Muscle of leg (tissue), 11 donors: ENCODE data around the gene TYMP. TPM values are rescaled to one million over a fixed set of nuclear protein-coding genes. Genes with fewer than 3 reads are reported as not detected.
A peak's percentile ranks its signal among the peaks of the same experiment; 100 is the strongest.
"Not testable (repeated sequence)": the region's sequence is repeated elsewhere in the genome, so short reads cannot be mapped to it uniquely, and the experiment has no call there.

Experiments
- DNase-seq: peaks from one replicate; pipeline ENCODE4 v3.0.0; 2013
- H3K27ac ChIP-seq: one replicate; pipeline ENCODE4 v1.5.1; 2013; ENCODE audit warnings: mild to moderate bottlenecking, low read length, control low read depth
- H3K27me3 ChIP-seq: one replicate; pipeline ENCODE4 v1.6.1; 2013; ENCODE audit warnings: low read length; ENCODE audit not compliant: control insufficient read depth, insufficient read depth
- H3K36me3 ChIP-seq: one replicate; pipeline ENCODE4 v1.6.1; 2013; ENCODE audit warnings: low read length; ENCODE audit not compliant: control insufficient read depth, insufficient read depth
- H3K4me1 ChIP-seq: one replicate; pipeline ENCODE4 v1.6.1; 2013; ENCODE audit warnings: low read length; ENCODE audit not compliant: control insufficient read depth, insufficient read depth
- H3K4me3 ChIP-seq: one replicate; pipeline ENCODE4 v1.5.1; 2013; ENCODE audit warnings: low read length, control low read depth
- H3K9me3 ChIP-seq: replicated peaks from 2 replicates; pipeline ENCODE4 v1.6.1; 2013; ENCODE audit warnings: low read depth, low read length; ENCODE audit not compliant: control insufficient read depth
- WGBS: methylation state at CpG from one replicate; pipeline ENCODE4 v1.1.5; 2013; ENCODE audit warnings: missing lambda C conversion rate; ENCODE audit not compliant: insufficient coverage; 5-methylcytosine and 5-hydroxymethylcytosine counted together
- polyA plus RNA-seq, 8 donors: library from polyadenylated mRNA; unstranded; fragments of 120-200 nt; gene quantifications; one replicate each; pipeline versions ENCODE4 v1.2.1 to v1.2.3, GENCODE V29; 2013; ENCODE audit warnings: inconsistent platforms in 1 of 8, low replicate concordance in 1 of 8; ENCODE audit not compliant: insufficient read length in 8 of 8, insufficient read depth in 1 of 8
- total RNA-seq: library from RNA; stranded (reverse); fragments of 120-200 nt; gene quantifications from one replicate; pipeline ENCODE4 v1.2.4, GENCODE V29; 2013

Gene TYMP
- total and polyA plus RNA-seq, 9 donors, result 3.2 to 5.8 (median 3.9) TPM

DNA sequence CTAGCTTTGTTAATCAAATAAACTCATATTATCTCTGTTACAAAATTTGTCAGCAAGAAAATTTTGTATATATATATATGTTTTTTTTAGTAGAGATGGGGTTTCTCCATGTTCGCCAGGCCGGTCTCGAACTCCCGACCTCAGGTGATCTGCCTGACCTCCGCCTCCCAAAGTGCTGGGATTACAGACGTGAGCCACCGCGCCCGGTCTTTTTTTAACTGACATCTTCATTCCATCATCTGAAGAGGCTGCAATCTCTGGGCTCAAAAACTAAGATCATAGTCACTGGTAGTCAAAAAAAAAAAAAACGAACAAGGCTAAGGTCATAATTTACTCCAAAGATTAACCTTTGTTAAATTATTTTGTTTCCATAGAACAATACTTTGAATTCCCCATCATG lies 10.6 kb upstream of the TYMP start:
- H3K36me3 ChIP-seq, result no peaks in the 10 kb centered on the region
- DNase-seq, result no peak
- peak overlapping the region; percentile 74 for H3K27ac ChIP-seq
- peaks cover 9% of the 10 kb centered on the region for H3K4me1 ChIP-seq
- 84% methylated on average over 9 of the region's 10 CpGs for WGBS
- H3K27me3 ChIP-seq, result peaks cover 52% of the 10 kb centered on the region
- no peaks in the 10 kb centered on the region for H3K9me3 ChIP-seq
- no peak overlapping the region for H3K4me3 ChIP-seq

DNA sequence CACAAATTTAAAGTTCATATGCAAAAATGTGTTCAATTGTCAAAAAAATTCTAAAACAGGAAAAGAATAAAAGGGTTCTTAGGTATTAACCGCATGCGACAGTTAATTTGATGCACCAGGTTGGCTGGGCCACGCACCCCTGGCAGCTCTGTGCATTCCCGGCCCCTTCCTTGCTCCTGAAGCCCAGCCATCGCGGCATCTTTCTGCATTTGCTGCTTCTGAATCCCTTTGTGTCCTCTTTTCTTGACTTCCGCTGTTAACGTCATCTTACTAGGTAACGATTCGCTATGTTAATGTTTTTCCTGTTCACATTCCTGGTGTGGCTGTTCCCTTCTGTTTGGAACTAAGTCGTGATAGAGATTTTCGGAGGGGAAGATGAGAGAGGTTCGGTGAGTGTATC lies 8.0 kb upstream of the TYMP start:
- Histone ChIP-seq H3K27ac (peak overlapping the region; percentile 57), H3K27me3 (peaks cover 54% of the 10 kb centered on the region), H3K36me3 (no peaks in the 10 kb centered on the region), H3K4me1 (no peaks in the 10 kb centered on the region), H3K4me3 (no peak overlapping the region), H3K9me3 (no peaks in the 10 kb centered on the region)
- WGBS, result 74% methylated on average over 11 of the region's 13 CpGs
- DNase-seq, result no peak

GRCh38 chr22:50536226-50536625 lies 6.4 kb upstream of the TYMP start:
- no peaks in the 10 kb centered on the region for H3K36me3 ChIP-seq
- WGBS, result no CpG with 5 or more reads among the region's 3 CpGs
- H3K27ac ChIP-seq, result no peak overlapping the region
- peaks cover 13% of the 10 kb centered on the region for H3K4me1 ChIP-seq
- H3K27me3 ChIP-seq, result peaks cover 62% of the 10 kb centered on the region
- no peaks in the 10 kb centered on the region for H3K9me3 ChIP-seq
- H3K4me3 ChIP-seq, result no peak overlapping the region
- DNase-seq, result no peak

DNA sequence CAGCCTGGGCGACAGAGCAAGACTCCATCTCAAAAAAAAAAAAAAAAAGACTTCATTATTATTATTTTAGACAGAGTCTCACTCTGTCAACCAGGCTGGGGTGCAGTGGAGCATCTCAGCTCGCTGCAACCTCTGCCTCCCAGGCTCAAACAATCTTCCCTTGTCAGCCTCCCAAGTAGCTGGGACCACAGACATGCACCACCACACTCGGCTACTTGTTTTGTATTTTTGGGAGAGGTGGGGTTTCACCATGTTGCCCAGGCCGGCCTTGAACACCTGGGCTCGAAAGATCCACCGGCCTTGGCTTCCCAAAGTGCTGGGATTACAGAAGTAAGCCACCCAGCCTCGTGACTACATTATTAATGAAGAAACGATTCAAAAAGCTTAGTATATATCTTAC lies 5.3 kb upstream of the TYMP start:
- WGBS, result no CpG with 5 or more reads among the region's 8 CpGs
- H3K9me3 ChIP-seq, result no peaks in the 10 kb centered on the region
- H3K36me3 ChIP-seq, result no peaks in the 10 kb centered on the region
- H3K27me3 ChIP-seq, result peaks cover 73% of the 10 kb centered on the region
- H3K4me1 ChIP-seq, result peaks cover 25% of the 10 kb centered on the region
- no peak for DNase-seq
- H3K27ac ChIP-seq, result no peak overlapping the region
- no peak overlapping the region for H3K4me3 ChIP-seq

GRCh38 chr22:50533856-50534711 lies 4.3 kb upstream of the TYMP start:
- Histone ChIP-seq H3K27me3 (peaks cover 76% of the 10 kb centered on the region), H3K27ac (peak overlapping the region; percentile 7)
- WGBS, result 47% methylated on average over 7 of the region's 21 CpGs

GRCh38 chr22:50532824-50533796 lies 3.3 kb upstream of the TYMP start:
- Histone ChIP-seq H3K36me3 (no peaks in the 10 kb centered on the region), H3K4me3 (no peak overlapping the region), H3K9me3 (no peaks in the 10 kb centered on the region), H3K27me3 (peaks cover 80% of the 10 kb centered on the region), H3K27ac (no peak overlapping the region), H3K4me1 (peaks cover 34% of the 10 kb centered on the region)
- WGBS, result 79% methylated on average over 11 of the region's 19 CpGs
- no peak for DNase-seq

More at GRCh38 chr22:50533856-50534711, 4.3 kb upstream of the TYMP start:
- H3K4me3 ChIP-seq, DNase-seq, H3K9me3 ChIP-seq, H3K36me3 ChIP-seq: not testable (repeated sequence)
- H3K4me1 ChIP-seq, result peaks cover 32% of the 10 kb centered on the region

DNA sequence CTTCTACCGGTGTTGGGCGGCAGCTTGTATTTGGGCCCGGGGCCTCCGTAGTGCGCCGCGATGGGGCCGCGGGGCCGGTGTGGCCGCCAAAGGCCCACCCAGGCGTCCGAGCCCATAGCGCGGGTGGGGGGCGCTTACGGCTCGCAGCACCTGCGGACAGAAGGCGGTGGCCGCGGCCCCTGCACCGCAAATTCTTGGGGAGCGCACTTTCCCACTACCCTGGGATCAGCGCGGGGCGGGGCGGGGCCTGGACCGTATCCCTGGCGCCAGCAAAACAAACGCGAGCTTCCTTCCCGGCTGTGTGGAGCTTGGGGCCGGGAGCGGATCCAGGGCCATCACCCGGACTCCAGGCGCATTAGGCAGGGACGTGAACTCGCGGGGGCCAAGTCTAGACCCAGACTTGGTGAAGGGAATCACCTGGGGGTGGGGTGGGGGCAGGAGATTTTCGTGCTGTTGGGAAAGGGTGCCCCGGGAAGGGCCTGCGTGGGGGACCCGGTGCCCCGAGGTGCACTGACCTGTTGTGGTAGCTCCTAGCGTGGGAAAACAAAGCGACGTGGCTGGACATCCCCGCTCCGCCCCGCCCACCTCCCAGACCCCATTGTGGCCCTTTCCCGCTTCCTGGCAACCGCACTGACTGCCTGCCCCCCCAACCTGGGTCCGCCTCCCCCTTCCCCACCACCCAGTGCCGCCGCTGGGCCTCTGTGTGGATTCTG lies 2.3 kb upstream of the TYMP start:
- under 1% methylated on average over 44 of the region's 56 CpGs for WGBS
- DNase-seq, result peak; percentile 83
- H3K27ac ChIP-seq, result peak overlapping the region; percentile 79
- peak overlapping the region; percentile 47 for H3K4me3 ChIP-seq
- no peaks in the 10 kb centered on the region for H3K9me3 ChIP-seq
- no peaks in the 10 kb centered on the region for H3K36me3 ChIP-seq
- peaks cover 35% of the 10 kb centered on the region for H3K4me1 ChIP-seq
- H3K27me3 ChIP-seq, result peaks cover 73% of the 10 kb centered on the region

DNA sequence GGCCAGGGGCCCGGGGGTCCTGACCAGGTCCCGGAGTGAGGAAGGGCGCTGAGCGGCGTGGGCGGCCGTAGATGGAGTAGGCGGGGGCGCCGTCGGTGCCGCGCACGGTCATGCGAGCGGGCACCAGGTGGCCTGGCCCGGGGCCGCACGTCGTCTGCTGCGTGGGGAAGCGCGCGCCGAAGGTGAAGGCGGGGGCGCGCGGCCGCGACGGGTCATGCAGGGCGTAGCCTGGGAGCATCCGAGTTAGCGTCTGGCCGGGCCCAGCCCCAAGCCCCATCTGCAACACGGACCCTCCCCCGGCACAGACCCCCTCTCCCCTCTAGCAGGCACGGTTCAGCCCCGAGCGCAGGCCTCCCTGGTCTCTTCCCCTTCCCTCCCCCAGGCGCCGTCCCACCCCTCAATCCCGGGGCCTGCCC lies 1.7 kb upstream of the TYMP start:
- Histone ChIP-seq H3K36me3 (no peaks in the 10 kb centered on the region), H3K9me3 (no peaks in the 10 kb centered on the region), H3K4me1 (peaks cover 39% of the 10 kb centered on the region), H3K27me3 (peaks cover 70% of the 10 kb centered on the region), H3K27ac (peak overlapping the region; percentile 79), H3K4me3 (peak overlapping the region; percentile 47)
- peak; percentile 47 for DNase-seq
- WGBS, result under 1% methylated on average over 40 of the region's 44 CpGs

GRCh38 chr22:50530877-50531545 lies 1.2 kb upstream of the TYMP start:
- 6% methylated on average over 53 of the region's 53 CpGs for WGBS
- Histone ChIP-seq H3K27ac (peak overlapping the region; percentile 79), H3K27me3 (peaks cover 70% of the 10 kb centered on the region), H3K9me3 (no peaks in the 10 kb centered on the region), H3K36me3 (no peaks in the 10 kb centered on the region), H3K4me3 (peak overlapping the region; percentile 47), H3K4me1 (peaks cover 41% of the 10 kb centered on the region)
- peak; percentile 85 for DNase-seq
